GM21381 (cell line): ENCODE measurements around the gene C1orf21.

Source experiments
- ATAC-seq: cut with Tn5 transposase; IDR thresholded peaks from one replicate; pipeline ENCODE4 v1.9.1; 2021; ENCODE audit warnings: mild to moderate bottlenecking, moderate library complexity; ENCODE audit not compliant: unreplicated experiment

Gene C1orf21

GRCh38 chr1:184482136-184482535 is 95.3 kb downstream of the C1orf21 start:
- ATAC-seq = no peak

DNA sequence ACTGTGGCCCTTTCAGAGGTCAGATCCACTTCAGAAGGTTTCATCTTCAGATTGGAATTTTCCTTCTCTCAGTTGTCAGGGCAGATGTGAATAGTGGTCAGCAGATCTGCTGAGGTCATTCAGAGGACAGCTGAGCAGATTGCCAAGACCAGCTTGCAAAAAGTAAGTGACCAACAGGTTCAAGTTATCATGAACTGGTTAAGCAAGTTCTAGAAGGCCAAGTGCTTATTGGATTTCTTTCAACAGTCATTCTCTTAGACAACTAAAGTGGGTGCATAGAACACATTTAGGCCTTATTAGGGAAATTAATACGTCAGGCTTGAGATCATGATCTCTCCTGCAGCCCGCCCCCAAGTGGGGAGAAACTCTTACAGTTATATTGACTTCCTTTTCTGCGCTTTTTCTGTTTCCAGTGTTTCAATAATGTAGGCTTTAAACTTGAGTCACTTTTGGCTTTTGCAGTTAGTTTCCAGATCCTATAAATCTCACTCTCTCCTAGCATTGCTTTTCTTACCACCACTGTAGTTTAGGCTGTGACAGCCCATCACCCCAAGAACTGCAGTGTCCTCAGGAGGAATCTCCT is 96.4 kb downstream of the C1orf21 start:
- no peak for ATAC-seq

- ATAC-seq = no peak
Measured at GRCh38 chr1:184485751-184486723, 99.2 kb downstream of the C1orf21 start.

GRCh38 chr1:184486761-184487445 is 100.1 kb downstream of the C1orf21 start:
- no peak for ATAC-seq

DNA sequence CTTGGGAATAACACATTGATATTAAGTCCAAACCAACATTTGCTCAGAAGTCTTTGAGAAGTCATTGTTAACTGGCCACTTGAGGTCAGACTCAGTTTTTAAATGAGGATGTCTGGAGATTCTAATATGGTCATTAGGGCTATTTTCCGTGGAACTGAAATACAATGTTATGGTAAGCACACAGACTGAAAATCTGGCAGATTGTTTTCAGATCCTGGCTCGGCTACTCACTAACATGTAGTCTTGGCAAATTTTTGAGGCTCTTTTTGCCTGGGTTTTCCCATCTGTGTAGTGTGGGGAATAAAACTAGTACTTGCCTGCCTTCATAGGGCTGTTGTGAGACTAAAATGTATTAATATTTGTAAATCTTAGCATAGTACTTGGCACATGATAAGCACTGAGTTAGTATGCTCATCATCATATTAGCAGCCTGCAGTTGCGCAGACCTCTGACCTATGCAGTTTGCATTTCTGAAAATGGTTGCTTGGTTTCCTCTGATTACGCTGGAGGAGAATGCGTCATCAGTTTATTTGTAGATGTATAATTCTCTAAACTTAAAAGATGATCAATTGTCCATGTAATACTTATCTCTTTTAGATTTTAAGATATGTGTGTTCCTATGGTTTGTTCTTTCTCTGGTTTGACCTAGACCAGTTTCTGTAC is 100.8 kb downstream of the C1orf21 start:
- no peak for ATAC-seq

GRCh38 chr1:184489908-184490307 is 103.1 kb downstream of the C1orf21 start:
- no peak for ATAC-seq

DNA sequence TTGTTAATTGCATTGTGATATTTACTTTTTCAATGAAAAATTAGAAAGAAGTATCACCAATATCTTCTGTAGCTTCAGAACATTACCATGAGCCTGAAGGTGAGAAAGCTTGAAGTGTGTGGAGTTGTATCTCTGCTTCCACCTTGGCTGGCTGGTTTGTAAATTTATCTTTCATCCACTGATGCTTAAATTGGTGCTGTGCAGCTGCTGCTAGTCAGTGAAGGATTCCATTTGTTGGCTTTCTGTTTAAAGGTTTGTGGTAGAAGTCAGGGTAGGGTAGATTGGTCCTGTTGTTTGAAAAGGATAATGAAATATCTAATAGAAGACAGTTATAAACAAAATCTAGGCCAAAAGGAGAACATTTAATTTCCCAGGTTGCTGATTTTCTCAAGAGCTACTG is 105.7 kb downstream of the C1orf21 start:
- no peak for ATAC-seq

GRCh38 chr1:184493987-184494388 is 107.2 kb downstream of the C1orf21 start:
- no peak for ATAC-seq

DNA sequence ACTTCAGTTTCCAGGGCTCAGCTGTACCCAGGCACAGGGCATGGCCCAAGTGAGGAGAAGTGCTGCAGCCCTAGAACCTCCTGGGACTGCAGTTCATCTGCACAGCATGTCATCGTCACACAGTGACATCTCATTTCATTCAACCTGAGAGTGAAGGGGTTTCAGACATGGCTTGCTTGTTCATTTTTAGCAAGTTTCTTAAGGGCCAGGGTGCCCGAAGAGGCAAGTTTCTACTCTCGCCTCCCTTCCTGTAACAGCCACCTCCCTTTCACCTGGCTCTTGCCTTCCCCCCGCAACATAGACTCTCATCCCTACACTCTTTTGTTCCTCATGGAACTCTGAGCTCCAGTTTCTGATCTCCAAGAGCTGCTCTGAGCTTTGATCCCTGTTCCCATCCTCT is 108.1 kb downstream of the C1orf21 start:
- ATAC-seq = peak; percentile 74

- no peak for ATAC-seq
Measured at GRCh38 chr1:184497959-184498723, 111.3 kb downstream of the C1orf21 start.

DNA sequence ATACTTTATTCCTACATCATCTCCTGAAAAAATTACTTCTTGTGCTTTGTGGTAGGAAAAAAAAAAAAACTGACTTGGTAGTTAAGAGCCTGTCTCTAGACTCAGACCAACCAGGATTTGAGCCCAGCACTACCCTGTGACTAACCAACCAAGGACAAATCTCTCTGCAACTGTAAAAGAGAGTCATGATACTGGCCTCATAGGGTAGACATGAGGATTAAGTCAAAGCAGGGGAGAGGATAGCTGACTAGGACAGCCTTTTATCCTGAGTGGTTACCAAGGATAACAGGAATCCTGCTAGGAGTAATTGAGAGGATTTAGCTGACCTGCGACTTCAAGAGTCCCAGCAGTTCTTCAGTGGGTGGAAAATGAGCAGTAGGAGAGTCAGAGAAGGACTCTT is 112.8 kb downstream of the C1orf21 start:
- no peak for ATAC-seq

DNA sequence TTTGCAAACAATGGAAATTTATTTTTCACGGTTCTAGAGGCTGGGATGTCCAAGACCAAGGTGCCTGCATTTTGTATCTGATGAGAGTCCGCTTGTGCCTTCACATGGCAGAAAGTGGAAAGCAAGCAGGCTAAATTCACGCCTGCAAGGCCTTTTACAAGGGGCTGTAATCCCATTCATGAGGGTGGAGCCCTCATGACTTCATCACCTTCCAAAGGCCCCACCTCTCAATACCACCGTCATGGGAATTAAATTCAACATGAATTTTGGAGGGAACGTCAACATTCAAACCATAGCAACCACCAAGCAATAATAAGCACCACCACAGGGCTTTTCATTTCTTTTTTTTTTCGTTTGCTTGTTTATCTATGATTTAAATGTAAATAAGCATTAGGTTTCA is 115.3 kb downstream of the C1orf21 start:
- no peak for ATAC-seq

DNA sequence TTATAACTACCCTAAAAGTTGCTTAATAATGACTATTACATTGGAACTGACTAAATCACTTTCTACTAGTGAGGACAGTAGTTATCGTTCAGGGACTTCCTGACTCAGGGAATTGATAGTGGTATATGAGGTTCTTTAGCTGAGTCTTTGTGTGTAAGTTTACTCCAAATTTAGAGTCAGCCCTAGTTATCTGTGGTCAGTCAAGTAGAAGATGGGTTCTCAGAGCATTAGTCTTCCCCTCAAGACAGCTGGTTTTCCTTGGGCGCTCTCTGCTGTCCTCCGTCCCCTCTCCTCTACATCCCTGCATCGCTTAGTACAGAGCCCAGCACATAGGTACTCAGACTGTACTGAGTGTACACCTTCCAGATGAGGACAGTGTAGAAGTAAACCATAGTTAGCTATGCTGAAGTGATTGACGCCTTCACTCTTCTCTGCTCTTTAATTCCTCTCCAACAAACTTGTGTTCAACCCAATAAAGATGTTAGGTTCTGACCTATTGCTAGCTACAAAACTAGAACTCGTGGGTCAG is 116.5 kb downstream of the C1orf21 start:
- ATAC-seq = no peak

DNA sequence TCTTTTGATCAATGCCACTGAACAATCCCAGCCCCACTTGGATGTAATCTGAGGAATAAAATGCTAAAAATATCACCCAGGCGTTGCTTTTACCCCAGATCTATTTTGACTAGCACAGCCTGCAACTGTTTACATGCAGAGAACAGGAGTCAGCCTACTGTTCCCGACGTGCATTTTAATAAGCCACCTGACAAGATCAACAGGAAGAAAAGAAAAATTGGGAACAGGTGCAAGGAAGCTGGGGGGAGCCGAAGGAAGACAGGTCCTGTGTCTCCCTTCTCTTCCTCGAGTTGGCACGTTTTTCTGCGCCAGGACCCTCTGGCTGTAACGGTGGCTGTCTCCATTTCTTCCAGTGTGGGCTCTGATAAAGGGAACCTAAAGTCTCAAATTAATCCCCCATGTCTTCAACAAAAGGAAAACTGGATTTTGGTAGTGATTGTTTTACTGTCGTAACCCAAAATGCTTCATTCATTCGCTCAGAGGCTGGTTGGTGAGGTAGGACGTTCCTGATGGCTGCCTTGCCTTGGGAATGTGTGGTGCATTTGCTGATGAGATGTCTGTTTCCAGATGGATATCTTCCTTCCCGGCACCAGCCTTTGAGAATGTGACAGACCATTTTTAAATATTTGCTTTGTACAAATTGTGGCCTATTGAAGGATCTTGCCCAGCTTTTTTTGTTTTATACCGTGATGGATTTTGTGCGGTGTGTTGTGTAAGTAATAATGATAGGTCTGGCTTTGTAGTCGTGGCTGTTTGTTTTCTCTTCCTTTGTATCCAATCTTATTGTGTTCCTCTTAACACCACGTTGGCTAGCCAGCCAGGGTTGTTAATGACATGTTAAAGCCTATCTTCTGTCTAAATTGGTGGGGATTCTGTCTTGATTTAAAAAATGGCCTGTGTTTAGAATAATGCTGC is 117.5 kb downstream of the C1orf21 start:
- ATAC-seq = no peak

- no peak for ATAC-seq
Measured at GRCh38 chr1:184504955-184505338, 118.1 kb downstream of the C1orf21 start.

DNA sequence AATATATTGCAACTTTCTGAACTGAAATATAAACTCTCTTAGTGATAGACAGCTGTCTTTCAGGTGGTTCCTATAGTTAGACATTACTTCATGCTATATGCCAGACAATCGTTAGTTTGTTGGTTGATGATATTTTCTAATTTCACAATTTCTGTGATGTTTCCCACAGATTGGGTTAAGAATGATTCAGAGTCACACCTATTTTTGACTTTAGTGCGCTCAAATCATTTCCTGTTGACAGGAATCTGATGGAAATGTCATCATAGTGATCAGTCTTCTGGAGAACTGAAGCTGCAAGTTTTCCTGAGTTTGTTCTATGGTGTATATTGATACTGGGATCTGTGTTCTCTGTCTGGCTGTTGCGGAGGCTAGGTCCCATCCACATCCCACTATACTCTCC is 119.7 kb downstream of the C1orf21 start:
- ATAC-seq = no peak

- ATAC-seq = no peak
Measured at GRCh38 chr1:184507165-184507564, 120.3 kb downstream of the C1orf21 start.

DNA sequence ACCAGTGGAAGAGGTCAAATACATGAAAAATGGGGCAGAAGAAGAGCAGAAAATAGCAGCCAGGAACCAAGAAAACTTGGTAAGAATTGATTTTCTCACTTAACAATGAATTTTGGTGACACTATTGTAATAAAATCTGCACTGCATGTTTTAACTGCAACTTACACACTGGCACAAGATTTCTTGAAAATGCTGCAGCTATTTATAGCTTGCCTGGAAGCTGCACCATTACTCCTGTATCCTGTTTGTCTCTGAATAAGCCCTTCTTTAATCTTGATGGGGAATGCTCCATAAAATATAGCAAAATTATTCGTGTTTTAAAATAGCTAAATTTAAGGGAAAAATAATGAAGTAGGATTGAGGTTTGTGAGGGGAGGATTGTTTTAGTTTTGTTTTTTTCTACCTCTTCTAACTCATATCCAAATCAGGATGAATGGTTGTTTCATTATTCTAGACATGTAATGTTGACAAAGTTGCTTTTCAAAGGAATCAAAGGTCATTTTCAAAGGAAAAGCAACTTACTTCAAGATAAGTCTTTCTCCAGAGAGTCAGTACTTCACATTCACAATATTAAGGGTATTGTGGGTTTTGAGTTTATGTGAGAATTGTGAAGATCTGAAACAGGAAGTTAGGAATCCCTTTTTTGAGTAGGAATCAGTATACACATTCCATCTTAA is 120.9 kb downstream of the C1orf21 start:
- ATAC-seq = no peak

GRCh38 chr1:184509105-184509504 is 122.3 kb downstream of the C1orf21 start:
- ATAC-seq = no peak
